C4-2B (cell line): ENCODE results near the gene CMIP.

Source experiments
- H3K27ac ChIP-seq: fragments of 450-650 bp; 2 replicates; pipeline ENCODE4 v1.5.1; 2017
- ZFX ChIP-seq: fragments of 450-650 bp; IDR thresholded peaks from 2 replicates; pipeline ENCODE4 v1.6.1; 2017
- TF ChIP-seq, protein P1 (sequence below): fragments of 450-650 bp; conservative IDR thresholded peaks from 2 replicates; pipeline ENCODE4 v1.5.1; 2017; ENCODE audit warnings: mild to moderate bottlenecking

CMIP gene

DNA sequence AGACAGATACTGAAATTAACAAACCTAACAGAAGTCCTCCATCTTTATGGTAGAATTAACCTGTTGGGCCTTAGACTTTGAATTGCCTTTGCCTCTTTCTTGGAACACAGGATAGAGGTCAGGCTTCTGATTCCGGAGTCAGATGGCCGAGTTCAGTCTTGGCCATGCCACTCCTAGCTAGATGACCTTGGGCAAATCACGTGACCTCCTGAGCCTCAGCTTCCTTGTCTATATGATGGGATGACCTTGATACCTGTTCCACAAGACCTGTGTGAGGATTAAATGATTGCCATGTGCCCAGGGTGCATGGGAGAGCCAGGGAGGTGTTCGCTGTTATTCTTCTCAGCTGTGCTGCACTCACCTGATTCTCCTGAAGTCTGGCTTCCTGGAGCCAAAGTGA is 161.4 kb downstream of the CMIP start:
- H3K27ac ChIP-seq: no peak overlapping the region
- TF ChIP-seq, protein P1, sequence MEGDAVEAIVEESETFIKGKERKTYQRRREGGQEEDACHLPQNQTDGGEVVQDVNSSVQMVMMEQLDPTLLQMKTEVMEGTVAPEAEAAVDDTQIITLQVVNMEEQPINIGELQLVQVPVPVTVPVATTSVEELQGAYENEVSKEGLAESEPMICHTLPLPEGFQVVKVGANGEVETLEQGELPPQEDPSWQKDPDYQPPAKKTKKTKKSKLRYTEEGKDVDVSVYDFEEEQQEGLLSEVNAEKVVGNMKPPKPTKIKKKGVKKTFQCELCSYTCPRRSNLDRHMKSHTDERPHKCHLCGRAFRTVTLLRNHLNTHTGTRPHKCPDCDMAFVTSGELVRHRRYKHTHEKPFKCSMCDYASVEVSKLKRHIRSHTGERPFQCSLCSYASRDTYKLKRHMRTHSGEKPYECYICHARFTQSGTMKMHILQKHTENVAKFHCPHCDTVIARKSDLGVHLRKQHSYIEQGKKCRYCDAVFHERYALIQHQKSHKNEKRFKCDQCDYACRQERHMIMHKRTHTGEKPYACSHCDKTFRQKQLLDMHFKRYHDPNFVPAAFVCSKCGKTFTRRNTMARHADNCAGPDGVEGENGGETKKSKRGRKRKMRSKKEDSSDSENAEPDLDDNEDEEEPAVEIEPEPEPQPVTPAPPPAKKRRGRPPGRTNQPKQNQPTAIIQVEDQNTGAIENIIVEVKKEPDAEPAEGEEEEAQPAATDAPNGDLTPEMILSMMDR: no peak
- TF ChIP-seq ZFX: no peak

DNA sequence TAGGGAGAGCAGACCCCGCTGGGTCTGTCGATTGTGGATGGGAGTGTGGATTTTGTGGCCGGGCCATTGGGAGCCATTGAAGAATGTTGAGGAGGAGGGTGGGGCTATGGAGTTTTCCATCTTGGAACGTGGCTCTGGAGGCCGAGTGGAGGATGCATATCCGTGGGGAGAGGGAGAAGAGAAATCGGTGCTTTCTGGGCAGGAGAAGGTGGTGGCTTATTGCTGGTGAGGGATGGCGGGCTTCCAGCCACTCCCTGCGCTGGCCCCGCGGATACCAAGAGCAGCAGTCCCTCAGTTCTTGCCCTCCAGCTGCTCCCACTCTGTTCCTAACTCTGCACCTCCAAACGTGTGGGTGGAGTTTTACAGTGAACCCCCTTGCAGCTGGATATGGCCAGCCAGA is 162.4 kb downstream of the CMIP start:
- no peak overlapping the region for H3K27ac ChIP-seq
- no peak for TF ChIP-seq ZFX
- TF ChIP-seq, protein P1: no peak

DNA sequence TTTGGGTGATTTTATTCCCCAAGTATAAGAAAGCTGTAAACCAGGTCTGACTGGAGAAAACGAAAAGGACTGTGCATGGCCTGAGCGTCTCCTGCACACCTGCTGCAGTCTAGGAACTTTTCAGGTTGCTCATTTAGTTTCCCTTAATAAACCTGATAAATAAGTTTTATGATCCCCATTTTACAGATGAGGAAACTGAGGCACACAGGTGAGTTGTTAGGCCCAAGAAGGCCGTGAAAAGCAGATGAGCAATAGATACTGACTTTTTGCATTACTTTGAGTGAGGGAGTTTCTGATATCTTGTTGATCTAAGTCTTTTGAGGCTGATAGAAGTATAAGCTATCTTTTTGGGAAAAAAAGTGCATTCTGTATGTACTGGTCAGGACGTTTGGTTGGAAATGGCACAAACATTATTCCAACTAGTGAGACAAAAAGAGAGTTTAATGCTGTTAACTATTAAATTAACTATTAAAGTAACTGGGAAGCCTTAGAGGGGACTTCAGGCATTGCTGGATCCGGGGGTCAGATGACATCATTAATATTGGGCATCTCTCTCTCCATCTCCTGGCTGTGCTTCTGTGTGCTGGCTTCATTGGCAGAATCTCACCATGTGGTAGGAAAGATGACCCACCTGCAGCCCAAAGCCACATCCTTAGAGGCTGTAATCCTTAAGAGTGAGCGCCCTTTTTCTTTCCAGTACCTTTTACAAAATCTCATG is 163.4 kb downstream of the CMIP start:
- TF ChIP-seq, protein P1: no peak
- no peak for TF ChIP-seq ZFX
- no peak overlapping the region for H3K27ac ChIP-seq

DNA sequence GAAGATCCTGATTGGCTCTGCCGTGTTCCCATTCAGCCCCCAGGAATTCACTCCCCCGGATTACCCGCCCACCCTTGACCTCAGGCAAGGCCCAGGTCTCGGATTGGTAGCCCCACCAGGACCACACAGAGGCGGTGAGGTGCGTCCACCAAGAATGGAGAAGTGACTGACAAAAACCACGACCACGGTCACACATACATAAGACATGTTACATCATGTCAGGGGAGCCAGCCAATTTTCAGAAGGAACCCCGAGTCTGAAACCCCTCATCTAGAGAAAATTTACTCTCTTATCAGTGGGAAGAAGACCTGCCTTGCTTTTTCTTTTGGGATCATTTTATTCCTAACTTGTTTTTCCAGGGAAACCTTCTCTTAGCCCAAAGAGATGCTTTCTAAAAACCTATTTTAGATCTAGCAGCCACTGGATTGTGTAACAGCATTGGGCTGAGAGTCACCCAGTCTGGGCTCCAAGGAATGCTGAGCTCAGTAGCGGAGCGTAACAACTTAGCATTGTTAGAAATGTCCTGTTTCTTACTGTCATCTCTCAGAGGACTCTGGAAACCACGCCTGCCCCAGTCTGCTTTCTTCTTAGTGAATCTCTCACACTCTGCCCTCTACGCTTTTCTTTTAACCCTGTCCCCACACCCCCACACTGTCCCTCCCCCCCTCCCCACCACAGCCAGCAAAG is 164.1 kb downstream of the CMIP start:
- H3K27ac ChIP-seq: no peak overlapping the region
- no peak for TF ChIP-seq ZFX
- TF ChIP-seq, protein P1: no peak

DNA sequence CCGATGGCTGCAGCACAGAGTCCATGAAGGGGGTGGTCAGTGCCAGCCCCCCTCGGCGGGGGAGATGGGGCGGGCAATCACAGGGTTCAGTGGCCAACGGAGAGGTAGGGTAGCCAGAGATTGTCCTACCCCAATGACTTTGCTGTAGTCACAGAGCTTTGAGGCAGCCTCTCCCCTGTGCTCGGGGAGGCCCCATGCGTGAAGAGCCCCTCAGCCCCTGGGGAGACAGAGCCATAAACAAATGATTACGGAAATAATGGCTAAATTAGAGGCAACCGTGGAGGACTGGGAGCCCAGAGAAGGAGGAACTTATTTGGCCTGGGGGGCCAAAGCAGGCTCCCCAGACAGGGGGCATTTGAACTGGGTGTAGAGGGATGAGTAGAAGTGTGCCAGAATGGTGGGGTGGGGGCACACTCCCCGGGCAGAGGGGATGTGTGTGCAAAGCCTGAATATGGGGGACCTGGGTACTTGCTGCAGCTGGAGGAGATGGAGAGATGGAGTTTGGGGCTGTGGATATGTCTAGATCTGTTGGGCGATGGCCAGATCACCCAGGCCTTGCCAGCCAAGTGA is 164.8 kb downstream of the CMIP start:
- no peak overlapping the region for H3K27ac ChIP-seq
- TF ChIP-seq, protein P1: no peak
- no peak for TF ChIP-seq ZFX

DNA sequence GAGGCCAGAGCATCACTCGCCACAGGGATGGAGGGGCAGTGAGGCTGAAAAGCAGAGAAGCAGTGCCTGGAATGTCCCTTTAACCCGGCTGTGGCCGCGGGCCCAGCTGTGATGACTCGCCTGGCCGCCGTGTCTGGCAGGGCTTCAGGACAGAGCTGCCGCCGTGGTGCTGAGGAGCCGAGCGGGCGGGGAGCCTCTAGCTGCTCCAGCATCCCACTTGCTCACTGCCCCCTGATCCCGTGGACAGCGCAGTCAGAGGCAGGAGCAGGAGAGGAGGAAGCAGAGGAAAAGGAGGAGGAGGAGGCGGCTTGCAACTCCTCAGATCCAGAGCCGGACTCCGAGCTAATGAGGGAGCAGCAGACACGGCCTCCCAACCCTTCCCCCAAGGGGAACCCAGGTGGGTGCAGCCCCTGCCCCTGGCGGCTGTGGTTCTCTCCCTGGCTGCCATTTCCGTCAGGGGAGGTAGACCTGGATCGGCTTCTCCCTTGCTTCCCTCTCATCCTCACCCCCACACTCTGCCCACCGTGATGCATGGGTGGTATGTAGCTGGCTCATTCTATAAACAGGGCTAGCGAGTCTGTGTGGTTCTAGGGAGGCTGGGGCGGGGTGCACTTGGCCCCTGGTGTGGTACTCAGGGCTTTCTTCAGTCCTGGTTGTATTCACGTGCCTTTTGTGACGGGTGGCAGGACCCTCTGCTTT is 165.7 kb downstream of the CMIP start:
- TF ChIP-seq, protein P1: no peak
- no peak for TF ChIP-seq ZFX
- no peak overlapping the region for H3K27ac ChIP-seq

DNA sequence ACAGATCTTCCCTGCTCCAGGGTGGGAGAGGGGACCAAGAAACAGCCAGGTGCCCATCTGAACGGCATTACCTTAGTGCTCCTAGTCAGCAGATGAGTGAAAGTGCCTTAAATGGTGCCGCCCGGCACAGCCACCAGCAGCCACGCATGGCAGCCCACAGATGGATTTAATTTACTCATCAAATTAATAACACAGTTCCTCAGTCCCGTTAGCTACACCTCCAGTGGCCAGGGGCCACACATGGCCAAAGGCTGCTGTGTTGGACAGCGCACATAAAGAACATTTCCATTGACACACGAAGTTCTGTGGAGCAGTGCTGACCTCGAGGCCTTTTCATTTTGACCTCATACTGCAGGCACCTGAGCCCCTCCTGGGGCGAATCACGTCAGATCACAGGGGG is 166.3 kb downstream of the CMIP start:
- no peak overlapping the region for H3K27ac ChIP-seq
- no peak for TF ChIP-seq ZFX
- TF ChIP-seq, protein P1: no peak
